DOHH2 (cell line): ENCODE data around the gene DNAJA3.
"Not testable (repeated sequence)": the region's sequence is repeated elsewhere in the genome, so short reads cannot be mapped to it uniquely, and the experiment has no call there.

Experiments
- H3F3A ChIP-seq: fragments of 200-600 bp; sonication (generic), shearing (Covaris generic); 2 replicates; pipeline ENCODE4 v1.6.0; 2016; ENCODE audit warnings: antibody characterized with exemption, mild to moderate bottlenecking; ENCODE audit not compliant: control insufficient read depth, insufficient read depth
- H3K27ac ChIP-seq: fragments of 200-600 bp; sonication (generic); 2 replicates; pipeline ENCODE4 v1.5.1; 2014; ENCODE audit warnings: low read depth, mild to moderate bottlenecking, low read length, moderate library complexity
- H3K27me3 ChIP-seq: fragments of 200-600 bp; sonication (generic); 2 replicates; pipeline ENCODE4 v1.6.1; 2014; ENCODE audit warnings: mild to moderate bottlenecking, low read length, mixed read lengths; ENCODE audit not compliant: control insufficient read depth
- H3K36me3 ChIP-seq: fragments of 200-600 bp; sonication (generic); 2 replicates; pipeline ENCODE4 v1.6.1; 2014; ENCODE audit warnings: mild to moderate bottlenecking, low read length, moderate library complexity, mixed read lengths; ENCODE audit not compliant: control insufficient read depth
- H3K4me1 ChIP-seq: fragments of 200-600 bp; sonication (generic); 2 replicates; pipeline ENCODE4 v1.6.1; 2014; ENCODE audit warnings: mild to moderate bottlenecking, low read length, mixed read lengths; ENCODE audit not compliant: control insufficient read depth
- H3K4me2 ChIP-seq: fragments of 200-600 bp; sonication (generic); 2 replicates; pipeline ENCODE4 v1.6.0; 2014; ENCODE audit warnings: mild to moderate bottlenecking, low read length, moderate library complexity
- H3K4me3 ChIP-seq: fragments of 200-600 bp; sonication (generic); 2 replicates; pipeline ENCODE4 v1.5.1; 2014; ENCODE audit warnings: mild to moderate bottlenecking, low read length, mixed read lengths
- H3K79me2 ChIP-seq: fragments of 200-600 bp; sonication (generic); 2 replicates; pipeline ENCODE4 v1.6.1; 2014; ENCODE audit warnings: mild to moderate bottlenecking, low read length, mixed read lengths; ENCODE audit not compliant: control insufficient read depth
- H3K9me2 ChIP-seq: fragments of 200-600 bp; sonication (generic); replicated peaks from 2 replicates; pipeline ENCODE4 v1.6.1; 2014; ENCODE audit warnings: mild to moderate bottlenecking, low read length, mixed read lengths; ENCODE audit not compliant: control insufficient read depth
- H3K9me3 ChIP-seq: fragments of 200-600 bp; sonication (generic); 2 replicates; pipeline ENCODE4 v1.6.1; 2014; ENCODE audit warnings: antibody characterized with exemption, low read length, mixed read lengths; ENCODE audit not compliant: control insufficient read depth, insufficient read depth
- H4K20me1 ChIP-seq: fragments of 200-600 bp; sonication (generic); 2 replicates; pipeline ENCODE4 v1.6.0; 2014; ENCODE audit warnings: low read depth, mild to moderate bottlenecking, antibody characterized with exemption, low read length, moderate library complexity; ENCODE audit not compliant: control insufficient read depth, insufficient read depth
- CTCF ChIP-seq: fragments of 200-600 bp; sonication (generic); IDR thresholded peaks from one replicate; pipeline ENCODE4 v1.5.1; 2014; ENCODE audit warnings: antibody characterized with exemption, mild to moderate bottlenecking, low read depth, low read length; ENCODE audit not compliant: poor library complexity, severe bottlenecking
- EZH2phosphoT487 ChIP-seq: fragments of 200-600 bp; sonication (generic); IDR thresholded peaks from 2 replicates; pipeline ENCODE4 v1.6.1; 2017; ENCODE audit warnings: borderline replicate concordance, mild to moderate bottlenecking, antibody characterized with exemption, low read length, moderate library complexity, mixed read lengths

Gene DNAJA3

GRCh38 chr16:4393240-4393600 lies 32.4 kb upstream of the DNAJA3 start:
- Histone ChIP-seq H3K27ac (no peak overlapping the region), H3K36me3 (peaks cover 34% of the 10 kb centered on the region), H3K79me2 (no peaks in the 10 kb centered on the region), H3K4me2 (no peak overlapping the region), H4K20me1 (no peaks in the 10 kb centered on the region; the same call in 1 of the 2 replicates), H3K4me3 (no peak overlapping the region), H3K27me3 (no peaks in the 10 kb centered on the region), H3K4me1 (peaks cover 8% of the 10 kb centered on the region), H3F3A (no peaks in the 10 kb centered on the region), H3K9me3 (no peaks in the 10 kb centered on the region), H3K9me2 (no peaks in the 10 kb centered on the region)
- no peak for TF ChIP-seq EZH2phosphoT487
- TF ChIP-seq CTCF = no peak

- H3K4me2 ChIP-seq, H3K27ac ChIP-seq, H3K27me3 ChIP-seq, H3F3A ChIP-seq, H4K20me1 ChIP-seq, H3K4me1 ChIP-seq, H3K9me2 ChIP-seq, H3K9me3 ChIP-seq, H3K79me2 ChIP-seq, H3K4me3 ChIP-seq: not testable (repeated sequence)
- peaks cover 34% of the 10 kb centered on the region for H3K36me3 ChIP-seq
These were observed 31.8 kb upstream of the DNAJA3 start for GRCh38 chr16:4393850-4394249.

- H3K9me2 ChIP-seq = no peaks in the 10 kb centered on the region
- no peaks in the 10 kb centered on the region for H3K27me3 ChIP-seq
- TF ChIP-seq EZH2phosphoT487 (no peak), CTCF (no peak)
- peaks cover 23% of the 10 kb centered on the region for H3K36me3 ChIP-seq
- no peak overlapping the region for H3K4me2 ChIP-seq
- H4K20me1 ChIP-seq = no peaks in the 10 kb centered on the region; the same call in 1 of the 2 replicates
- H3K9me3 ChIP-seq = no peaks in the 10 kb centered on the region
- H3K79me2 ChIP-seq = no peaks in the 10 kb centered on the region
- H3K27ac ChIP-seq = no peak overlapping the region
- H3K4me1 ChIP-seq = peaks cover 8% of the 10 kb centered on the region
- H3K4me3 ChIP-seq = no peak overlapping the region
- H3F3A ChIP-seq = no peaks in the 10 kb centered on the region
These were observed 30.5 kb upstream of the DNAJA3 start for GRCh38 chr16:4395055-4395726.

GRCh38 chr16:4399001-4399730 lies 26.5 kb upstream of the DNAJA3 start:
- Histone ChIP-seq H3K79me2 (no peaks in the 10 kb centered on the region), H3K4me3 (no peak overlapping the region), H4K20me1 (peaks cover 3% of the 10 kb centered on the region; the same call in 1 of the 2 replicates), H3K27me3 (no peaks in the 10 kb centered on the region), H3K36me3 (peaks cover 43% of the 10 kb centered on the region), H3K4me2 (no peak overlapping the region), H3K9me3 (no peaks in the 10 kb centered on the region), H3K27ac (no peak overlapping the region), H3K4me1 (no peaks in the 10 kb centered on the region), H3F3A (no peaks in the 10 kb centered on the region), H3K9me2 (no peaks in the 10 kb centered on the region)
- TF ChIP-seq CTCF (no peak), EZH2phosphoT487 (no peak)
